ENCODE results near the gene TMEFF2.

DNA sequence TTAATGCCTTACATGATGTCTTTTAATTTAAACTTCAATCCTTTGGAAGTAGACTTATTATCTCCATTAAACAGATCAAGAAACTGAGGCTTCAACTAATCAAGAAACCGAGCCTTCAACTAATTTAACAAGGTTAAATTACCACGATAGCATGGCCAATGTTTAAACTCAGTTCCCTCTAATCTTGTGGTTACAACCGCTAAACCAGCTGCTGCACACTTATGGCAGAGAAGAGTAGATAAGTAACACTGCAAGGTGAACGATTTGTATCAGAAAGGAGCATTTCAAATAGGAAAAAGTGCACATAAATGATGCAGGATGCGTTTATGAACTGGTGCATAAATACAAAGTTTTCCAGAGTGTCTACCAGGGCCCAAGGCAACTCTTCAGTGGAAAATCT lies 203.3 kb downstream of the TMEFF2 start:
- TF ChIP-seq, protein P1, sequence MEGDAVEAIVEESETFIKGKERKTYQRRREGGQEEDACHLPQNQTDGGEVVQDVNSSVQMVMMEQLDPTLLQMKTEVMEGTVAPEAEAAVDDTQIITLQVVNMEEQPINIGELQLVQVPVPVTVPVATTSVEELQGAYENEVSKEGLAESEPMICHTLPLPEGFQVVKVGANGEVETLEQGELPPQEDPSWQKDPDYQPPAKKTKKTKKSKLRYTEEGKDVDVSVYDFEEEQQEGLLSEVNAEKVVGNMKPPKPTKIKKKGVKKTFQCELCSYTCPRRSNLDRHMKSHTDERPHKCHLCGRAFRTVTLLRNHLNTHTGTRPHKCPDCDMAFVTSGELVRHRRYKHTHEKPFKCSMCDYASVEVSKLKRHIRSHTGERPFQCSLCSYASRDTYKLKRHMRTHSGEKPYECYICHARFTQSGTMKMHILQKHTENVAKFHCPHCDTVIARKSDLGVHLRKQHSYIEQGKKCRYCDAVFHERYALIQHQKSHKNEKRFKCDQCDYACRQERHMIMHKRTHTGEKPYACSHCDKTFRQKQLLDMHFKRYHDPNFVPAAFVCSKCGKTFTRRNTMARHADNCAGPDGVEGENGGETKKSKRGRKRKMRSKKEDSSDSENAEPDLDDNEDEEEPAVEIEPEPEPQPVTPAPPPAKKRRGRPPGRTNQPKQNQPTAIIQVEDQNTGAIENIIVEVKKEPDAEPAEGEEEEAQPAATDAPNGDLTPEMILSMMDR (IDR thresholded peaks at IDR 0.05 in 4 of 5, conservative IDR thresholded peaks at IDR 0.05 in 1 of 5) = no peak
- TF ChIP-seq POLR2A (IDR thresholded peaks at IDR 0.05) = no peak

All from gastrocnemius medialis (tissue), 4 donors.